ENCODE measurements around the gene PLSCR1. TPM values are rescaled to one million over a fixed set of nuclear protein-coding genes. Genes with fewer than 3 reads are reported as not detected.

PLSCR1 gene
- total and polyA plus RNA-seq, 9 of the 15 experiments (the other 6 are each of a cell fraction or from before 2014, with no cell fraction given): 40.6 to 122 (median 69.1) TPM

GRCh38 chr3:146521394-146521793 is 23.0 kb downstream of the PLSCR1 start:
- BruUV-seq (replicated peaks): no TSS peak
- peaks cover 42% of the 10 kb centered on the region for H3K36me3 ChIP-seq (ENCODE audit: control insufficient read depth, insufficient read depth, low read length)
- CTCF ChIA-PET (ENCODE audit: low intra/inter-chr PET ratio): no interaction called here
- no peak overlapping the region for H3K27ac ChIP-seq (ENCODE audit: extremely low read depth, low read depth, low read length)
- H3K9me3 ChIP-seq (replicated peaks; ENCODE audit: control insufficient read depth, insufficient read depth, low read depth, low read length): no peaks in the 10 kb centered on the region
- TF ChIP-seq ZNF239 (CRISPR knock-in tag; IDR thresholded peaks at IDR 0.05) (no peak), SRSF9 (IDR thresholded peaks at IDR 0.05; ENCODE audit: borderline replicate concordance, low read depth, low read length) (no peak), MNT (conservative IDR thresholded peaks at IDR 0.05) (no peak), GABPB1 (CRISPR knock-in tag; IDR thresholded peaks at IDR 0.05) (no peak), RBM34 (IDR thresholded peaks at IDR 0.05; ENCODE audit: borderline replicate concordance, insufficient read depth, low read length) (no peak), ARID1B (IDR thresholded peaks at IDR 0.05) (no peak), PHF21A (IDR thresholded peaks at IDR 0.05; ENCODE audit: borderline replicate concordance, low read depth) (no peak), SFPQ (IDR thresholded peaks at IDR 0.05; ENCODE audit: low read depth, low read length) (no peak), ZNF263 (CRISPR knock-in tag; IDR thresholded peaks at IDR 0.05; ENCODE audit: borderline replicate concordance) (no peak), ERF (CRISPR knock-in tag; IDR thresholded peaks at IDR 0.05) (no peak), ZFP91 (CRISPR knock-in tag; IDR thresholded peaks at IDR 0.05) (no peak), SMARCA5 (IDR thresholded peaks at IDR 0.05) (no peak), ZNF766 (CRISPR knock-in tag; conservative IDR thresholded peaks at IDR 0.05) (no peak), TAF9B (IDR thresholded peaks at IDR 0.05; ENCODE audit: partially characterized antibody) (no peak)
- FAIRE-seq (no peak), ATAC-seq (no peak), DNase-seq (ENCODE audit: extremely low read depth in 1 of 4, low spot score in 3 of 4) (no peak)
- no peak overlapping the region for H3K4me2 ChIP-seq (ENCODE audit: insufficient read depth, low read length)
- H3K4me3 ChIP-seq: no peak overlapping the region
- no peak overlapping the region for H2AFZ ChIP-seq (ENCODE audit: low read depth, low read length)
- H3K27me3 ChIP-seq (ENCODE audit: control insufficient read depth in 2 of 2, insufficient read depth in 2 of 2, low read length in 2 of 2): no peaks in the 10 kb centered on the region
- H3K9me1 ChIP-seq (ENCODE audit: control insufficient read depth, insufficient read depth, low read length): no peaks in the 10 kb centered on the region
- no peaks in the 10 kb centered on the region for H4K20me1 ChIP-seq (replicated peaks; ENCODE audit: control insufficient read depth, insufficient read depth, low read length)
- in situ Hi-C loops (cut with MboI) (no loop called here), intact Hi-C loops (cut with micrococcal nuclease) (no loop called here)
- peaks cover 0 to 6% of the 10 kb centered on the region in 2 experiments; a peak in 1 of 5 replicates for H3K4me1 ChIP-seq (replicated peaks in 1 of 2; ENCODE audit: control insufficient read depth in 2 of 2, insufficient read depth in 2 of 2, low read length in 2 of 2)
- no peaks in the 10 kb centered on the region for H3K79me2 ChIP-seq (ENCODE audit: control insufficient read depth, insufficient read depth, low read length)
- H3K9ac ChIP-seq (ENCODE audit: insufficient read depth in 1 of 2, low read depth in 2 of 2, low read length in 2 of 2): no peak overlapping the region
- POLR2A ChIA-PET: interaction anchor here (0.6 kb wide), 1 partner anchor 8 kb away, joined by 3 read pairs; no protein-coding TSS in a partner anchor
- WGBS (ENCODE audit: insufficient coverage, low coverage, missing lambda C conversion rate): 95% methylated on average over 1 of the region's 1 CpG

Data from K562 (cell line).